ENCODE measurements around the gene DYRK3.

DNA sequence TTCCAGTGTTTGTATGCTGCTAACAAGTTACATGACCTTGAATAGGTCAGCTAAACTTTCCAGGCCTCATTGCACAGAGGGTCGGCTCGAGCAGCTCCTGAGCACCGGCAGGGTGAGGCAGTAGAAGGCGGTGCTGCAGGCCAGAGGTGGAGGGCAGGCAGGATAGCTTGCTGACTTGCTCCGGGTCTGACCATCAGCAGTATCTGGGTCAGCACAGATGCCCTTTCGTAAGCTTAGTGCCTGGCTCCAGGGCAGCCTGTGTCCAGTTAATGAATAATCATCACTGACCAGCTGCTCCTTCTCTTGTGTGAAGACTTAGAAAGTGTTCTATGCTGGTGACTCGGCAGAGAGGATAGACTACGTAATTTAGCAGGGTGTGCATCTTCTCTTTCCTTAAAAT lies 56.3 kb downstream of the DYRK3 start:
- TF ChIP-seq, protein P1, sequence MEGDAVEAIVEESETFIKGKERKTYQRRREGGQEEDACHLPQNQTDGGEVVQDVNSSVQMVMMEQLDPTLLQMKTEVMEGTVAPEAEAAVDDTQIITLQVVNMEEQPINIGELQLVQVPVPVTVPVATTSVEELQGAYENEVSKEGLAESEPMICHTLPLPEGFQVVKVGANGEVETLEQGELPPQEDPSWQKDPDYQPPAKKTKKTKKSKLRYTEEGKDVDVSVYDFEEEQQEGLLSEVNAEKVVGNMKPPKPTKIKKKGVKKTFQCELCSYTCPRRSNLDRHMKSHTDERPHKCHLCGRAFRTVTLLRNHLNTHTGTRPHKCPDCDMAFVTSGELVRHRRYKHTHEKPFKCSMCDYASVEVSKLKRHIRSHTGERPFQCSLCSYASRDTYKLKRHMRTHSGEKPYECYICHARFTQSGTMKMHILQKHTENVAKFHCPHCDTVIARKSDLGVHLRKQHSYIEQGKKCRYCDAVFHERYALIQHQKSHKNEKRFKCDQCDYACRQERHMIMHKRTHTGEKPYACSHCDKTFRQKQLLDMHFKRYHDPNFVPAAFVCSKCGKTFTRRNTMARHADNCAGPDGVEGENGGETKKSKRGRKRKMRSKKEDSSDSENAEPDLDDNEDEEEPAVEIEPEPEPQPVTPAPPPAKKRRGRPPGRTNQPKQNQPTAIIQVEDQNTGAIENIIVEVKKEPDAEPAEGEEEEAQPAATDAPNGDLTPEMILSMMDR (conservative IDR thresholded peaks at IDR 0.05): no peak
- no peak for TF ChIP-seq ZFX (IDR thresholded peaks at IDR 0.05)

Data from C4-2B (cell line).